T-helper 1 cell treated with Interleukin-12 subunit alpha and Interleukin-12 subunit beta and Interleukin-4 antibody, amounts not matched to agents 30 μg/mL and 1 μg/mL, for 36 hours (primary cell): Measurements from ENCODE around the gene ATRIP.

ENCODE experiments used
- H3K27ac Mint-ChIP-seq: one replicate; pipeline ENCODE4 v1.8.0; 2021; ENCODE audit warnings: mild to moderate bottlenecking, mixed read lengths
- H3K27me3 Mint-ChIP-seq: one replicate; pipeline ENCODE4 v1.8.0; 2021; ENCODE audit warnings: low read depth, mixed read lengths
- H3K36me3 Mint-ChIP-seq: one replicate; pipeline ENCODE4 v1.8.0; 2021; ENCODE audit warnings: low read depth, mixed read lengths
- H3K4me1 Mint-ChIP-seq: one replicate; pipeline ENCODE4 v1.8.0; 2021; ENCODE audit warnings: low read depth, mixed read lengths
- H3K4me3 Mint-ChIP-seq: one replicate; pipeline ENCODE4 v1.8.0; 2021; ENCODE audit warnings: mild to moderate bottlenecking, moderate library complexity, mixed read lengths
- H3K9me3 Mint-ChIP-seq: one replicate; pipeline ENCODE4 v1.8.0; 2021; ENCODE audit warnings: mixed read lengths

ATRIP gene

DNA sequence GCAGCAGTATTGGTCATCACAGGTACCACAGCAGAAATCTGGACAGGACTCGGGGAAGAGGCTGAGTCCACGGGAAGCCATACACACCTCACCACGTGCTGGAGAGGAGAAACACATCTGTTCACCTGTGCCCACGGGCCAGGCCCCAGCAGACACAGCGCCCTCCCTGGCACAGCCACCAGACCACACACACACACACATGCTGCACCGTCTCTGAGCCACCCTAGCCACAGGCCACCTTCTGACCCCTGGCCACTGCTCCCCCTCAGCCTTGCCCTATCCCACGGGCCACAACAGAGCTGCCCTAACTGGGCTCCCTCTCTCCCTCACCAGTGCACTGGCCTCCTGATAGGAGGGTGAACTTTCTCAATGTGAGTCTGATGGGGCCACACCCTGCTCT lies 54.7 kb downstream of the ATRIP start:
- Mint-ChIP-seq H3K4me3 (no peak overlapping the region), H3K36me3 (peaks cover 30% of the 10 kb centered on the region), H3K27ac (no peak overlapping the region), H3K4me1 (peaks cover 38% of the 10 kb centered on the region), H3K9me3 (no peaks in the 10 kb centered on the region), H3K27me3 (no peaks in the 10 kb centered on the region)

- Mint-ChIP-seq H3K27ac (peak overlapping the region; percentile 72), H3K4me1 (peaks cover 46% of the 10 kb centered on the region)
Observed at GRCh38 chr3:48502121-48502520, 55.6 kb downstream of the ATRIP start.

DNA sequence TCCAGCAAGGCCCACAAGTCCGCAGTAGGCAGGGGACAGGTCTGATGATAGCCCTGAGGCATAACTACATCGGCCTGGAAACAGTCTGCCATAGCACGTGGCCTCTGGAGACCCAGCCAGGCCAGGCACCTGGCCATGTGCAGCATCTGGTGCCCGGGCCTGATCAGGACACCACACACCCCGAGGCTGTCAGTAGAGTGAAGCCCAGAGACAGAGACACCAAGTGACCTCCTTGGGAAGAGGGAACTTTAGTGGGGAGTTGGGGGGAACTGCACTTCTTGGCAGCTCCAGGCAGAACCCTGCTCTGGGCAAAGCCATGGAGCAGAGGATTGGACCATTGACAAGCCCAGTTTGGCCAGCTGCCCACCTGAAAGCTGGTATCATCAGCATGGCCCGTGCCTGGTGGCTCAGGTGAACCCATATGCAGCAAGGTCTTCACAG lies 56.2 kb downstream of the ATRIP start:
- Mint-ChIP-seq H3K27me3 (no peaks in the 10 kb centered on the region), H3K9me3 (no peaks in the 10 kb centered on the region), H3K4me3 (peak overlapping the region; percentile 78), H3K4me1 (peaks cover 51% of the 10 kb centered on the region), H3K36me3 (peaks cover 28% of the 10 kb centered on the region), H3K27ac (peak overlapping the region; percentile 72)

More at GRCh38 chr3:48502121-48502520, 55.6 kb downstream of the ATRIP start:
- H3K4me3 Mint-ChIP-seq: peak overlapping the region; percentile 78
- no peaks in the 10 kb centered on the region for H3K9me3 Mint-ChIP-seq
- H3K36me3 Mint-ChIP-seq: peaks cover 30% of the 10 kb centered on the region
- no peaks in the 10 kb centered on the region for H3K27me3 Mint-ChIP-seq

- H3K27ac Mint-ChIP-seq: peak overlapping the region; percentile 72
- H3K9me3 Mint-ChIP-seq: no peaks in the 10 kb centered on the region
- peak overlapping the region; percentile 78 for H3K4me3 Mint-ChIP-seq
- peaks cover 22% of the 10 kb centered on the region for H3K36me3 Mint-ChIP-seq
- H3K27me3 Mint-ChIP-seq: no peaks in the 10 kb centered on the region
- H3K4me1 Mint-ChIP-seq: peaks cover 50% of the 10 kb centered on the region
Observed at GRCh38 chr3:48503401-48504050, 57.0 kb downstream of the ATRIP start.

DNA sequence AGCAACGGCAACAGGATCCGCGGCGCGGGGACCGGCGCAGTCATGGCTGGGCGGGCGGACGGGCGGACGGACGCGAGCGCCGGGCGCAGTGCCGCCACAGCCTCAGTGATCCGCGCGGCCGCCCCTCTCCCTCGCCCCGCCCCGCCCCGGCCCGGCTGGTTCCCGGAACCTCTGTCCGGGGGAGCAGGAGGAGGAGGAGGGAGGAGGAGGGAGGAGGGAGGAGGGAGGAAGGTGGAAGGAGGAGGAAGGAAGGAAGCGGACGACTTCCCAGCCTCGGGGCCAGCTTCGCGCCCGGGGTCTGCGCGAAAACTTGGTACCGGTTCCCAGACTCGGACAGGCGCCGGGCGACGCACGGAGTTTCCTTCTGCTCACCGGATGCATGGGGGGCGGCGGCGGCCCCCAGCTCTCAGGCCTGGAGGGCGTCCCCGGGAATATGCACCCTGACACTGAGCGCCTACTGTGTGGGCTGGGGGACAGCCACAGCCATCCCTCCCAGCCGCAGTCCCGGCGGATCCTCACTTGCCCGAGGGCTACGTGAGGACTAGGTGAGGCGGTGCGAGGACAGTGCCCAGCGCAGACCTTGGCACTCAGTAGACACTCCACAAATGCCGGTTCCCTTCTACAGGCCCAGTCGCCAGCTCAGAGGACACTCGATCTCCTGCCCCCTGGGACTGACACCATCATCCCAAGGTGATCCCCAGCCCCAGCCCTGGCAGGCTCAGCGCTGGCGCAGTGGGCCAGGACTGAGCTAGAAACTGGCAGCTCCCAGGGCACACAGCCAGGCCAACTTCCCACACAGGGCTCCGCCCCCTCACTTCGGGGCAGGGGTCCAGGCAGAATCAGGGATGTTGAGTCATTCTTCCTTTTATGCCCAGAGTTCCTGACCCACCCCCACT lies 57.8 kb downstream of the ATRIP start, which contains the start of gene SHISA5:
Gene SHISA5, minus strand, starts transcription at position 124 of the 896 bp plus-strand sequence. Its CDS starts 80 bp downstream, at position 44.
- H3K27me3 Mint-ChIP-seq: no peaks in the 10 kb centered on the region
- no peaks in the 10 kb centered on the region for H3K9me3 Mint-ChIP-seq
- H3K4me1 Mint-ChIP-seq: peaks cover 50% of the 10 kb centered on the region
- peak within 1 kb of the TSS; percentile 78 for H3K4me3 Mint-ChIP-seq
- peak within 1 kb of the TSS; percentile 72 for H3K27ac Mint-ChIP-seq
- peaks cover 19% of the 10 kb centered on the region for H3K36me3 Mint-ChIP-seq

GRCh38 chr3:48505146-48505545 lies 58.6 kb downstream of the ATRIP start:
- Mint-ChIP-seq H3K9me3 (no peaks in the 10 kb centered on the region), H3K27ac (peak overlapping the region; percentile 72), H3K36me3 (peaks cover 13% of the 10 kb centered on the region), H3K4me1 (peaks cover 50% of the 10 kb centered on the region), H3K4me3 (peak overlapping the region; percentile 60), H3K27me3 (no peaks in the 10 kb centered on the region)

GRCh38 chr3:48505968-48506504 lies 59.5 kb downstream of the ATRIP start:
- Mint-ChIP-seq H3K4me1 (peaks cover 51% of the 10 kb centered on the region), H3K36me3 (peaks cover 9% of the 10 kb centered on the region), H3K9me3 (no peaks in the 10 kb centered on the region)

DNA sequence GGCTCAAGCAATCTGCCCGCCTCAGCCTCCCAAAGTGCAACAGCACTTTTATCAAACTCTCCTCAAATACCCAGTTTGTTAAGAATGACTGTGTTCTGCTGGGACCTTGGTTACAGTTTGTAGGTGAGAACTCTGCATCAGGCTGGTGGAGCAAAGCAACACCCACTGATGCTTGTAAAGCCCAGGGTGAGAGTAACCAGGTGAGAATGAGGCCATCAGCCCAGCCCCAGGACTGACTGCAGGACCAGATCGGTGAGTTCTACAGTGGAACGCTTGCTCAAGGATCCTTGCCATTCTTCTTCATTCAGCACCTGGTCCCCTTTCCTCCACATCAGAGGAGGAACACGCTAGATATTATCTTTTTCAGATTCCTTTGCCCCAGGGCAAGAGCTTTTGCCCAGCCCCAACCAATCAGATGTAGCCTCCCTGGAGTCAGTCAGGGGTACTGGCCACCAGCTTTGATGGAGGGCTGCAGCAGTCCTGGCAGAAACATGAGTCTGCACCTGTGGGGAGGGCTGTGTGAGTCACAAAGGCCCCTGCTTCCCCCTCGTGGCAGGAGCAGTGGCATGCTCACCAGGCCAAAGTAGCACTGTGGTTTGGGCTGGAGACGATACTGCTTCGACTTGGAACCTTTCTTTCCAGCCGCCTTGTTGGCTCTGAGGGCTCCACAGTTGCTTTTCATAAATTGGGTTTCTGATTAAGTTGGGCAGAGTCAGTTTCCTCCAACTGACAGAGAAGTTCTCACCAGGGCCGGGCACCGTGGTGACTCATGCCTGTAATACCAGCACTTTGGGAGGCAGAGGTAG lies 60.9 kb downstream of the ATRIP start:
- H3K4me1 Mint-ChIP-seq: peaks cover 47% of the 10 kb centered on the region
- peak overlapping the region; percentile 31 for H3K4me3 Mint-ChIP-seq
- peaks cover 6% of the 10 kb centered on the region for H3K27me3 Mint-ChIP-seq
- peaks cover 5% of the 10 kb centered on the region for H3K36me3 Mint-ChIP-seq
- H3K27ac Mint-ChIP-seq: peak overlapping the region; percentile 67
- no peaks in the 10 kb centered on the region for H3K9me3 Mint-ChIP-seq

More at GRCh38 chr3:48505968-48506504, 59.5 kb downstream of the ATRIP start:
- Mint-ChIP-seq H3K27me3 (peaks cover 2% of the 10 kb centered on the region), H3K27ac (no peak overlapping the region), H3K4me3 (peak overlapping the region; percentile 39)

- no peaks in the 10 kb centered on the region for H3K9me3 Mint-ChIP-seq
- peaks cover 49% of the 10 kb centered on the region for H3K4me1 Mint-ChIP-seq
- peaks cover 6% of the 10 kb centered on the region for H3K27me3 Mint-ChIP-seq
- no peak overlapping the region for H3K27ac Mint-ChIP-seq
- peaks cover 5% of the 10 kb centered on the region for H3K36me3 Mint-ChIP-seq
- H3K4me3 Mint-ChIP-seq: no peak overlapping the region
Observed at GRCh38 chr3:48511551-48511950, 65.0 kb downstream of the ATRIP start.

DNA sequence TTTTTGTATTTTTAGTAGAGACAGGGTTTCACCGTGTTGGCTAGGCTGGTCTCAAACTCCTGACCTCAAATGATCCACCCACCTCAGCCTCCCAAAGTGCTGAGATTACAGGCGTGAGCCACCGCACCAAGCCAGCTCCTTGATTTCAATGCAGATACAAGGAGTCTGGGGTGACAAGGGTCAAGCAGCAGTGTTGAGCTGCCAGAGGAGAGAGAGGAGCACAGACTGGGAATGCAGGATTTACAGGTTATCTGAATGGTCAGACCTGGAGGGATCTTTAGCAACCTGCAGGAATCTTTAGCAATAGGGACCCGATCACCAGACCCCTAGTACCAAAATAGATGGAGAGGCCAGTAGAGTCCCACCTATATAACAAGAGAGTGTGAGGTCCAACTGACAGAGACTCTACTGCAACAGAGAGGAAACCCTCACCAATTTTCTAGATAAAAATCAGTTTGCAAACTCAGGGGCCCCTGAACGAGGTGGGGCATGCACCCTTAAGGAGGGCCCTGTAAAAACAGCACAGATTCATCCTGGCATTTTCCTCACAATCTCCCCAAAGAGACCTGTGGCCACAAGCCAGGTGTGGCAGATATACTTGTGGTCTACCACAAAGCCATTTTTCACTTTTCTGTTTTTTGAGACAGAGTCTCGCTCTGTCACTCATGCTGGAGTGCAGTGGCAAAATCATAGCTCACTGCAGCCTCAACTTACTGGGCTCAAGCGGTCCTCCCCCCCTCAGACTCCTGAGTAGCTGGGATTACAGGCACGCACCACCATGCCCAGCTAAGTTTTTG lies 68.1 kb downstream of the ATRIP start:
- peak overlapping the region; percentile 28 for H3K4me3 Mint-ChIP-seq
- H3K4me1 Mint-ChIP-seq: peaks cover 59% of the 10 kb centered on the region
- no peaks in the 10 kb centered on the region for H3K9me3 Mint-ChIP-seq
- H3K27me3 Mint-ChIP-seq: peaks cover 6% of the 10 kb centered on the region
- H3K27ac Mint-ChIP-seq: peak overlapping the region; percentile 55
- H3K36me3 Mint-ChIP-seq: peaks cover 7% of the 10 kb centered on the region
